Measurements from ENCODE around the gene CCDC148. TPM values are rescaled to one million over a fixed set of nuclear protein-coding genes. Genes with fewer than 3 reads are reported as not detected.
A peak's percentile ranks its signal among the peaks of the same experiment; 100 is the strongest.

Gene CCDC148
- total RNA-seq, 2 experiments from 2014 or later: not detected

DNA sequence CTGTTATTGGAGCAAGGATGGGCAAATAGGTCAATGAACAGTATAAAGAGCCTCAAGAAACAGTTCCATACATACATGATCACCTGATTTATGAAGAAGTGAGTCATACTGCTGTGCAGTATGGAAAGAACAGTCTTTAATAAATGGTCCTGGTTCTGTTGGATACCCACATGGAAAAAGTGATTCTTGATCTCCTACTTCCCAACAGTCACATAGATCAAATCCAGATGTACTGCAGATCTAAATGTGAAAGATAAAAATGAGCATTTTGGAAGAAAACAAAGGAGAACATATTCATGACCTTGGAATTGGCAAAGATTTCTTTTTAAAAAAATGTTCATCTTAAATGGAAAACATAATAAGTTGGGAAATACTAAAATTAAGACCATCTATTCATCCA lies 75.8 kb downstream of the CCDC148 start:
- H3K4me3 Mint-ChIP-seq: no peak overlapping the region

DNA sequence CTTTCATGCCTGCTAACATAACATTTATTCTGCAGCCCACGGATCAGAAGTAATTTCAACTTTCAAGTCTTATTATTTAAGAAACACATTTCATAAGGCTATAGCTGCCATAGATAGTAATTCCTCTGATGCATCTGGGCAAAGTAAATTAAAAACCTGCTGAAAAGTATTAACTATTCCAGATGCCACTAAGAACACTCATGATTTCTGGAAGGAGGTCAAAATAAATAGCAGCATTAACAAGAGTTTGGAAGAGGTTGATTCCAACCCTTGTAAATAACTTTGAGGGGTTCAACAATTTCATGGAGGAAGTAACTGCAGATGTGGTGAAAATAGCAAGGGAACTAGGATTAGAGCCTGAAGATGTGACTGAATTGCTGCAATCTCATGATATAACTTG lies 77.6 kb downstream of the CCDC148 start:
- ChIA-PET CTCF (interaction anchor here (1.3 kb wide), 1 partner anchor 367 kb away, joined by 5 read pairs; no protein-coding TSS in a partner anchor), POLR2A (no interaction called here)
- TF ChIP-seq, protein P1, sequence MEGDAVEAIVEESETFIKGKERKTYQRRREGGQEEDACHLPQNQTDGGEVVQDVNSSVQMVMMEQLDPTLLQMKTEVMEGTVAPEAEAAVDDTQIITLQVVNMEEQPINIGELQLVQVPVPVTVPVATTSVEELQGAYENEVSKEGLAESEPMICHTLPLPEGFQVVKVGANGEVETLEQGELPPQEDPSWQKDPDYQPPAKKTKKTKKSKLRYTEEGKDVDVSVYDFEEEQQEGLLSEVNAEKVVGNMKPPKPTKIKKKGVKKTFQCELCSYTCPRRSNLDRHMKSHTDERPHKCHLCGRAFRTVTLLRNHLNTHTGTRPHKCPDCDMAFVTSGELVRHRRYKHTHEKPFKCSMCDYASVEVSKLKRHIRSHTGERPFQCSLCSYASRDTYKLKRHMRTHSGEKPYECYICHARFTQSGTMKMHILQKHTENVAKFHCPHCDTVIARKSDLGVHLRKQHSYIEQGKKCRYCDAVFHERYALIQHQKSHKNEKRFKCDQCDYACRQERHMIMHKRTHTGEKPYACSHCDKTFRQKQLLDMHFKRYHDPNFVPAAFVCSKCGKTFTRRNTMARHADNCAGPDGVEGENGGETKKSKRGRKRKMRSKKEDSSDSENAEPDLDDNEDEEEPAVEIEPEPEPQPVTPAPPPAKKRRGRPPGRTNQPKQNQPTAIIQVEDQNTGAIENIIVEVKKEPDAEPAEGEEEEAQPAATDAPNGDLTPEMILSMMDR (IDR thresholded peaks at IDR 0.05): no peak
- no peaks in the 10 kb centered on the region for H3K9me3 Mint-ChIP-seq
- DNase-seq (no peak), ATAC-seq (no peak)
- H3K27me3 Mint-ChIP-seq: peaks cover 11% of the 10 kb centered on the region
- H3K4me1 Mint-ChIP-seq (ENCODE audit: low read depth): no peaks in the 10 kb centered on the region
- no peaks in the 10 kb centered on the region for H3K36me3 Mint-ChIP-seq (ENCODE audit: low read depth)
- intact Hi-C loops (cut with micrococcal nuclease): no loop called here
- H3K4me3 Mint-ChIP-seq: no peak overlapping the region
- no peak overlapping the region for H3K27ac Mint-ChIP-seq

More for the DNA sequence above, 75.8 kb downstream of the CCDC148 start:
- DNase-seq (no peak), ATAC-seq (no peak)
- H3K27ac Mint-ChIP-seq: no peak overlapping the region
- no peaks in the 10 kb centered on the region for H3K4me1 Mint-ChIP-seq (ENCODE audit: low read depth)
- no peaks in the 10 kb centered on the region for H3K9me3 Mint-ChIP-seq
- TF ChIP-seq, protein P1 (IDR thresholded peaks at IDR 0.05): no peak
- H3K36me3 Mint-ChIP-seq (ENCODE audit: low read depth): no peaks in the 10 kb centered on the region
- POLR2A ChIA-PET: no interaction called here
- CTCF ChIA-PET: no interaction called here
- intact Hi-C loops (cut with micrococcal nuclease): no loop called here
- H3K27me3 Mint-ChIP-seq: peaks cover 13% of the 10 kb centered on the region

GRCh38 chr2:158366342-158366741 lies 90.2 kb downstream of the CCDC148 start:
- TF ChIP-seq, protein P1 (IDR thresholded peaks at IDR 0.05): no peak
- H3K27ac Mint-ChIP-seq: no peak overlapping the region
- DNase-seq (no peak), ATAC-seq (no peak)
- no peak overlapping the region for H3K4me3 Mint-ChIP-seq
- H3K4me1 Mint-ChIP-seq (ENCODE audit: low read depth): no peaks in the 10 kb centered on the region
- no peaks in the 10 kb centered on the region for H3K36me3 Mint-ChIP-seq (ENCODE audit: low read depth)
- POLR2A ChIA-PET: no interaction called here
- CTCF ChIA-PET: interaction anchor here (0.5 kb wide), 1 partner anchor 116 kb away, joined by 3 read pairs; no protein-coding TSS in a partner anchor
- intact Hi-C loops (cut with micrococcal nuclease): no loop called here
- H3K9me3 Mint-ChIP-seq: peaks cover 9% of the 10 kb centered on the region
- no peaks in the 10 kb centered on the region for H3K27me3 Mint-ChIP-seq

GRCh38 chr2:158359846-158360245 lies 96.7 kb downstream of the CCDC148 start:
- TF ChIP-seq, protein P1 (IDR thresholded peaks at IDR 0.05): no peak
- Mint-ChIP-seq H3K36me3 (ENCODE audit: low read depth) (no peaks in the 10 kb centered on the region), H3K4me1 (ENCODE audit: low read depth) (peaks cover 3% of the 10 kb centered on the region), H3K4me3 (no peak overlapping the region), H3K27ac (no peak overlapping the region), H3K9me3 (peaks cover 10% of the 10 kb centered on the region), H3K27me3 (peaks cover 1% of the 10 kb centered on the region)
- CTCF ChIA-PET: no interaction called here
- POLR2A ChIA-PET: no interaction called here
- ATAC-seq (no peak), DNase-seq (peak; percentile 48)
- intact Hi-C loops (cut with micrococcal nuclease): no loop called here

- Mint-ChIP-seq H3K9me3 (peaks cover 12% of the 10 kb centered on the region), H3K4me1 (ENCODE audit: low read depth) (peaks cover 3% of the 10 kb centered on the region), H3K27ac (no peak overlapping the region), H3K27me3 (peaks cover 1% of the 10 kb centered on the region), H3K36me3 (ENCODE audit: low read depth) (peaks cover 1% of the 10 kb centered on the region), H3K4me3 (no peak overlapping the region)
- no peak for ATAC-seq
- intact Hi-C loops (cut with micrococcal nuclease): no loop called here
- TF ChIP-seq, protein P1 (IDR thresholded peaks at IDR 0.05): no peak
- DNase-seq: no peak
- ChIA-PET CTCF (no interaction called here), POLR2A (no interaction called here)
These were observed 98.9 kb downstream of the CCDC148 start for GRCh38 chr2:158357699-158358098.

All from activated CD8-positive, alpha-beta T cell treated with anti-CD3 and anti-CD28 coated beads for 36 hours (primary cell).